ENCODE measurements around the gene RPS26.
"Not testable (repeated sequence)": the region's sequence is repeated elsewhere in the genome, so short reads cannot be mapped to it uniquely, and the experiment has no call there.

The RPS26 gene

GRCh38 chr12:56046027-56046780 lies 4.5 kb downstream of the RPS26 start:
- no peak overlapping the region for H3K4me2 ChIP-seq (ENCODE audit: low read length)
- H3K9me3 ChIP-seq (replicated peaks; ENCODE audit: low read length) = no peaks in the 10 kb centered on the region
- no peaks in the 10 kb centered on the region for H3K27me3 ChIP-seq (ENCODE audit: control insufficient read depth, insufficient read depth, low read length)
- H3K9ac ChIP-seq (ENCODE audit: low read depth, low read length) = no peak overlapping the region
- peaks cover 36% of the 10 kb centered on the region for H3K36me3 ChIP-seq (ENCODE audit: insufficient read depth, low read length)
- no peak overlapping the region for H3K4me3 ChIP-seq (ENCODE audit: low read length)
- peaks cover 9% of the 10 kb centered on the region for H3K4me1 ChIP-seq (ENCODE audit: control insufficient read depth, insufficient read depth, low read length)

GRCh38 chr12:56053407-56053893 lies 11.7 kb downstream of the RPS26 start:
- Histone ChIP-seq H3K27me3 (ENCODE audit: control insufficient read depth, insufficient read depth, low read length) (no peaks in the 10 kb centered on the region), H3K4me1 (ENCODE audit: control insufficient read depth, insufficient read depth, low read length) (peaks cover 6% of the 10 kb centered on the region), H3K36me3 (ENCODE audit: insufficient read depth, low read length) (no peaks in the 10 kb centered on the region), H3K4me2 (ENCODE audit: low read length) (no peak overlapping the region), H3K9ac (ENCODE audit: low read depth, low read length) (no peak overlapping the region), H3K4me3 (ENCODE audit: low read length) (no peak overlapping the region), H3K9me3 (replicated peaks; ENCODE audit: low read length) (no peaks in the 10 kb centered on the region)

GRCh38 chr12:56059964-56060363 lies 18.2 kb downstream of the RPS26 start:
- H3K4me1 ChIP-seq (ENCODE audit: control insufficient read depth, insufficient read depth, low read length) = peaks cover 11% of the 10 kb centered on the region
- not testable (repeated sequence) for H3K9me3 ChIP-seq (replicated peaks; ENCODE audit: low read length); H3K27me3 ChIP-seq (ENCODE audit: control insufficient read depth, insufficient read depth, low read length); H3K9ac ChIP-seq (ENCODE audit: low read depth, low read length); H3K4me3 ChIP-seq (ENCODE audit: low read length); H3K36me3 ChIP-seq (ENCODE audit: insufficient read depth, low read length); H3K4me2 ChIP-seq (ENCODE audit: low read length)

GRCh38 chr12:56061982-56062381 lies 20.3 kb downstream of the RPS26 start:
- no peaks in the 10 kb centered on the region for H3K9me3 ChIP-seq (replicated peaks; ENCODE audit: low read length)
- H3K36me3 ChIP-seq (ENCODE audit: insufficient read depth, low read length) = no peaks in the 10 kb centered on the region
- no peak overlapping the region for H3K4me2 ChIP-seq (ENCODE audit: low read length)
- no peak overlapping the region for H3K4me3 ChIP-seq (ENCODE audit: low read length)
- peaks cover 8% of the 10 kb centered on the region for H3K4me1 ChIP-seq (ENCODE audit: control insufficient read depth, insufficient read depth, low read length)
- H3K9ac ChIP-seq (ENCODE audit: low read depth, low read length) = no peak overlapping the region
- H3K27me3 ChIP-seq (ENCODE audit: control insufficient read depth, insufficient read depth, low read length) = no peaks in the 10 kb centered on the region

GRCh38 chr12:56062996-56063395 lies 21.3 kb downstream of the RPS26 start:
- H3K4me3 ChIP-seq (ENCODE audit: low read length) = no peak overlapping the region
- H3K27me3 ChIP-seq (ENCODE audit: control insufficient read depth, insufficient read depth, low read length) = no peaks in the 10 kb centered on the region
- H3K4me2 ChIP-seq (ENCODE audit: low read length) = no peak overlapping the region
- no peak overlapping the region for H3K9ac ChIP-seq (ENCODE audit: low read depth, low read length)
- H3K4me1 ChIP-seq (ENCODE audit: control insufficient read depth, insufficient read depth, low read length) = peaks cover 8% of the 10 kb centered on the region
- no peaks in the 10 kb centered on the region for H3K9me3 ChIP-seq (replicated peaks; ENCODE audit: low read length)
- H3K36me3 ChIP-seq (ENCODE audit: insufficient read depth, low read length) = no peaks in the 10 kb centered on the region

- H3K4me2 ChIP-seq (ENCODE audit: low read length) = no peak overlapping the region
- no peaks in the 10 kb centered on the region for H3K36me3 ChIP-seq (ENCODE audit: insufficient read depth, low read length)
- no peaks in the 10 kb centered on the region for H3K27me3 ChIP-seq (ENCODE audit: control insufficient read depth, insufficient read depth, low read length)
- peaks cover 4% of the 10 kb centered on the region for H3K4me1 ChIP-seq (ENCODE audit: control insufficient read depth, insufficient read depth, low read length)
- no peaks in the 10 kb centered on the region for H3K9me3 ChIP-seq (replicated peaks; ENCODE audit: low read length)
- no peak overlapping the region for H3K4me3 ChIP-seq (ENCODE audit: low read length)
- no peak overlapping the region for H3K9ac ChIP-seq (ENCODE audit: low read depth, low read length)
These were observed 29.9 kb downstream of the RPS26 start for GRCh38 chr12:56071648-56072047.

- H3K9ac ChIP-seq (ENCODE audit: low read depth, low read length) = no peak overlapping the region
- no peaks in the 10 kb centered on the region for H3K36me3 ChIP-seq (ENCODE audit: insufficient read depth, low read length)
- H3K9me3 ChIP-seq (replicated peaks; ENCODE audit: low read length) = no peaks in the 10 kb centered on the region
- H3K4me3 ChIP-seq (ENCODE audit: low read length) = no peak overlapping the region
- H3K4me2 ChIP-seq (ENCODE audit: low read length) = no peak overlapping the region
- H3K4me1 ChIP-seq (ENCODE audit: control insufficient read depth, insufficient read depth, low read length) = peaks cover 4% of the 10 kb centered on the region
- no peaks in the 10 kb centered on the region for H3K27me3 ChIP-seq (ENCODE audit: control insufficient read depth, insufficient read depth, low read length)
These were observed 32.7 kb downstream of the RPS26 start for GRCh38 chr12:56074396-56074795.

- H3K36me3 ChIP-seq (ENCODE audit: insufficient read depth, low read length); H3K9ac ChIP-seq (ENCODE audit: low read depth, low read length); H3K4me3 ChIP-seq (ENCODE audit: low read length); H3K4me1 ChIP-seq (ENCODE audit: control insufficient read depth, insufficient read depth, low read length); H3K9me3 ChIP-seq (replicated peaks; ENCODE audit: low read length); H3K4me2 ChIP-seq (ENCODE audit: low read length): not testable (repeated sequence)
- peaks cover 16% of the 10 kb centered on the region for H3K27me3 ChIP-seq (ENCODE audit: control insufficient read depth, insufficient read depth, low read length)
These were observed 36.2 kb downstream of the RPS26 start for GRCh38 chr12:56077966-56078365.

GRCh38 chr12:56078427-56078826 lies 36.7 kb downstream of the RPS26 start:
- no peak overlapping the region for H3K9ac ChIP-seq (ENCODE audit: low read depth, low read length)
- H3K4me2 ChIP-seq (ENCODE audit: low read length) = peak overlapping the region; percentile 99
- no peaks in the 10 kb centered on the region for H3K9me3 ChIP-seq (replicated peaks; ENCODE audit: low read length)
- H3K36me3 ChIP-seq (ENCODE audit: insufficient read depth, low read length) = no peaks in the 10 kb centered on the region
- H3K4me1 ChIP-seq (ENCODE audit: control insufficient read depth, insufficient read depth, low read length) = peaks cover 6% of the 10 kb centered on the region
- H3K27me3 ChIP-seq (ENCODE audit: control insufficient read depth, insufficient read depth, low read length) = peaks cover 19% of the 10 kb centered on the region
- no peak overlapping the region for H3K4me3 ChIP-seq (ENCODE audit: low read length)

- H3K9ac ChIP-seq (ENCODE audit: low read depth, low read length) = peak overlapping the region; percentile 72
- peaks cover 6% of the 10 kb centered on the region for H3K4me1 ChIP-seq (ENCODE audit: control insufficient read depth, insufficient read depth, low read length)
- peak overlapping the region; percentile 89 for H3K4me3 ChIP-seq (ENCODE audit: low read length)
These were observed 37.4 kb downstream of the RPS26 start for GRCh38 chr12:56078931-56079722.

GRCh38 chr12:56079723-56080555 lies 38.2 kb downstream of the RPS26 start, which contains the start of gene ERBB3:
Gene ERBB3, plus strand, starts transcription at chr12:56080165. Its CDS starts 136 bp downstream, at chr12:56080301.
- Histone ChIP-seq H3K9me3 (replicated peaks; ENCODE audit: low read length) (no peaks in the 10 kb centered on the region), H3K4me2 (ENCODE audit: low read length) (peak within 1 kb of the TSS; percentile 99), H3K9ac (ENCODE audit: low read depth, low read length) (peak within 1 kb of the TSS; percentile 72), H3K4me1 (ENCODE audit: control insufficient read depth, insufficient read depth, low read length) (peaks cover 6% of the 10 kb centered on the region), H3K4me3 (ENCODE audit: low read length) (peak within 1 kb of the TSS; percentile 89), H3K36me3 (ENCODE audit: insufficient read depth, low read length) (no peaks in the 10 kb centered on the region), H3K27me3 (ENCODE audit: control insufficient read depth, insufficient read depth, low read length) (peaks cover 27% of the 10 kb centered on the region)

More at GRCh38 chr12:56078931-56079722, 37.4 kb downstream of the RPS26 start:
- no peaks in the 10 kb centered on the region for H3K9me3 ChIP-seq (replicated peaks; ENCODE audit: low read length)
- no peaks in the 10 kb centered on the region for H3K36me3 ChIP-seq (ENCODE audit: insufficient read depth, low read length)
- peak overlapping the region; percentile 99 for H3K4me2 ChIP-seq (ENCODE audit: low read length)
- peaks cover 26% of the 10 kb centered on the region for H3K27me3 ChIP-seq (ENCODE audit: control insufficient read depth, insufficient read depth, low read length)

Data from skeletal muscle satellite cell (primary cell).